ENCODE data around the gene EIF1B.

EIF1B gene

GRCh38 chr3:40350529-40350928, 41.0 kb downstream of the EIF1B start:
- H3K27ac Mint-ChIP-seq = no peak overlapping the region
- no peak for ATAC-seq
- H3K9me3 Mint-ChIP-seq = peaks cover 10% of the 10 kb centered on the region

GRCh38 chr3:40355410-40355809, 45.9 kb downstream of the EIF1B start:
- Mint-ChIP-seq H3K27me3 (peaks cover 23% of the 10 kb centered on the region), H3K4me3 (no peak overlapping the region), H3K36me3 (ENCODE audit: low read depth) (no peaks in the 10 kb centered on the region), H3K9me3 (peaks cover 10% of the 10 kb centered on the region), H3K4me1 (no peaks in the 10 kb centered on the region), H3K27ac (no peak overlapping the region)
- ATAC-seq (no peak), DNase-seq (no peak)

More at GRCh38 chr3:40350529-40350928, 41.0 kb downstream of the EIF1B start:
- Mint-ChIP-seq H3K36me3 (ENCODE audit: low read depth) (peaks cover 3% of the 10 kb centered on the region), H3K27me3 (peaks cover 21% of the 10 kb centered on the region), H3K4me1 (no peaks in the 10 kb centered on the region), H3K4me3 (no peak overlapping the region)
- no peak for DNase-seq

GRCh38 chr3:40358454-40358853, 48.9 kb downstream of the EIF1B start:
- no peaks in the 10 kb centered on the region for H3K9me3 Mint-ChIP-seq
- DNase-seq (no peak), ATAC-seq (no peak)
- no peak overlapping the region for H3K4me3 Mint-ChIP-seq
- H3K36me3 Mint-ChIP-seq (ENCODE audit: low read depth) = no peaks in the 10 kb centered on the region
- no peak overlapping the region for H3K27ac Mint-ChIP-seq
- H3K27me3 Mint-ChIP-seq = peaks cover 10% of the 10 kb centered on the region
- no peaks in the 10 kb centered on the region for H3K4me1 Mint-ChIP-seq
